ENCODE results near the gene NKD2.
"Not testable (repeated sequence)": the region's sequence is repeated elsewhere in the genome, so short reads cannot be mapped to it uniquely, and the experiment has no call there.

The NKD2 gene

GRCh38 chr5:1057485-1058082 is 49.0 kb downstream of the NKD2 start:
- DNase-seq (ENCODE audit: low read depth in 2 of 2): no peak

GRCh38 chr5:1058083-1058945 is 49.7 kb downstream of the NKD2 start:
- no peak for DNase-seq (ENCODE audit: low read depth in 2 of 2)

GRCh38 chr5:1058988-1059883 is 50.6 kb downstream of the NKD2 start:
- no peak for DNase-seq (ENCODE audit: low read depth in 2 of 2)

- no peak for DNase-seq (ENCODE audit: low read depth in 2 of 2)
Observed at GRCh38 chr5:1059884-1060263, 51.3 kb downstream of the NKD2 start.

GRCh38 chr5:1060535-1060981 is 52.0 kb downstream of the NKD2 start:
- no peak for DNase-seq (ENCODE audit: low read depth in 2 of 2)

- not testable (repeated sequence) for DNase-seq (ENCODE audit: low read depth in 2 of 2)
Observed at GRCh38 chr5:1061292-1061691, 52.7 kb downstream of the NKD2 start.

GRCh38 chr5:1061916-1062315 is 53.3 kb downstream of the NKD2 start:
- DNase-seq (ENCODE audit: low read depth in 2 of 2): no peak

GRCh38 chr5:1062761-1063568 is 54.4 kb downstream of the NKD2 start:
- no peak for DNase-seq (ENCODE audit: low read depth in 2 of 2)

- no peak for DNase-seq (ENCODE audit: low read depth in 2 of 2)
Observed at GRCh38 chr5:1063661-1064382, 55.2 kb downstream of the NKD2 start.

- DNase-seq (ENCODE audit: low read depth in 2 of 2): no peak
Observed at GRCh38 chr5:1064383-1065142, 56.0 kb downstream of the NKD2 start.

GRCh38 chr5:1065143-1065750 is 56.6 kb downstream of the NKD2 start:
- no peak for DNase-seq (ENCODE audit: low read depth in 2 of 2)

- no peak for DNase-seq (ENCODE audit: low read depth in 2 of 2)
Observed at GRCh38 chr5:1065891-1066650, 57.5 kb downstream of the NKD2 start.

GRCh38 chr5:1066676-1067075 is 58.1 kb downstream of the NKD2 start:
- DNase-seq (ENCODE audit: low read depth in 2 of 2): no peak

- DNase-seq (ENCODE audit: low read depth in 2 of 2): no peak
Observed at GRCh38 chr5:1067141-1068121, 58.8 kb downstream of the NKD2 start.

- no peak for DNase-seq (ENCODE audit: low read depth in 2 of 2)
Observed at GRCh38 chr5:1068204-1068894, 59.7 kb downstream of the NKD2 start.

- DNase-seq (ENCODE audit: low read depth in 2 of 2): no peak
Observed at GRCh38 chr5:1068895-1069719, 60.5 kb downstream of the NKD2 start.

Measured in stimulated activated CD8-positive, alpha-beta memory T cell treated with anti-CD3 and anti-CD28 coated beads, Interleukin-15, amount 100 ng/mL, for 48 hours (primary cell).